ENCODE results near the gene ARID1A. TPM values are rescaled to one million over a fixed set of nuclear protein-coding genes. Genes with fewer than 3 reads are reported as not detected.

The ARID1A gene
- total RNA-seq, 4 donors from 2014 or later, result 49.6 to 90.0 (median 54.3) TPM

GRCh38 chr1:26727476-26727875 is 31.7 kb downstream of the ARID1A start:
- Histone ChIP-seq H3K9me3 (no peaks in the 10 kb centered on the region), H3K27ac (peak overlapping the region in 1 of 4 donors; percentile 20), H3K4me1 (peaks cover 0 to 78% (median 51%) of the 10 kb centered on the region in 4 donors), H3K27me3 (no peaks in the 10 kb centered on the region), H3K36me3 (peaks cover under 1 to 32% (median 7%) of the 10 kb centered on the region in 3 donors), H3K4me3 (no peak overlapping the region)
- no peak for DNase-seq (ENCODE audit: low spot score in 2 of 2)
- no peak for TF ChIP-seq POLR2A (IDR thresholded peaks at IDR 0.05)
- TF ChIP-seq CTCF (IDR thresholded peaks at IDR 0.05), result no peak
- no peak for TF ChIP-seq EP300 (IDR thresholded peaks at IDR 0.05)

GRCh38 chr1:26728645-26729044 is 32.8 kb downstream of the ARID1A start:
- H3K9me3 ChIP-seq, result no peaks in the 10 kb centered on the region
- peaks cover 0 to 78% (median 49%) of the 10 kb centered on the region in 4 donors for H3K4me1 ChIP-seq
- 95 to 100% methylated on average over 1 of the region's 1 CpG for WGBS, 2 donors
- H3K4me3 ChIP-seq, result no peak overlapping the region
- H3K27ac ChIP-seq, result no peak overlapping the region
- H3K27me3 ChIP-seq, result no peaks in the 10 kb centered on the region
- no peak for TF ChIP-seq POLR2A (IDR thresholded peaks at IDR 0.05)
- no peak for TF ChIP-seq EP300 (IDR thresholded peaks at IDR 0.05)
- no peak for TF ChIP-seq CTCF (IDR thresholded peaks at IDR 0.05)
- peaks cover 5 to 44% (median 7%) of the 10 kb centered on the region in 3 donors for H3K36me3 ChIP-seq
- no peak for DNase-seq (ENCODE audit: low spot score in 2 of 2)

GRCh38 chr1:26729633-26730032 is 33.8 kb downstream of the ARID1A start:
- H3K27me3 ChIP-seq, result no peaks in the 10 kb centered on the region
- H3K4me3 ChIP-seq, result no peak overlapping the region
- WGBS, 2 donors, result 89 to 93% methylated on average over 9 to 12 of the region's 12 CpGs
- peaks cover 5 to 46% (median 7%) of the 10 kb centered on the region in 3 donors for H3K36me3 ChIP-seq
- H3K9me3 ChIP-seq, result no peaks in the 10 kb centered on the region
- no peak overlapping the region for H3K27ac ChIP-seq
- TF ChIP-seq CTCF (IDR thresholded peaks at IDR 0.05) (no peak), EP300 (IDR thresholded peaks at IDR 0.05) (no peak), POLR2A (IDR thresholded peaks at IDR 0.05) (no peak)
- peaks cover 0 to 78% (median 48%) of the 10 kb centered on the region in 4 donors for H3K4me1 ChIP-seq
- DNase-seq (ENCODE audit: low spot score in 2 of 2), result no peak

- H3K27ac ChIP-seq, result no peak overlapping the region
- H3K27me3 ChIP-seq, result no peaks in the 10 kb centered on the region
- WGBS, 2 donors, result 65 to 67% methylated on average over 2 of the region's 2 CpGs
- no peak for DNase-seq (ENCODE audit: low spot score in 2 of 2)
- H3K9me3 ChIP-seq, result no peaks in the 10 kb centered on the region
- H3K4me1 ChIP-seq, result peaks cover 0 to 78% (median 47%) of the 10 kb centered on the region in 4 donors
- H3K4me3 ChIP-seq, result no peak overlapping the region
- TF ChIP-seq EP300 (IDR thresholded peaks at IDR 0.05) (no peak), CTCF (IDR thresholded peaks at IDR 0.05) (no peak), POLR2A (IDR thresholded peaks at IDR 0.05) (no peak)
- peaks cover 5 to 52% (median 7%) of the 10 kb centered on the region in 3 donors for H3K36me3 ChIP-seq
Observed at GRCh38 chr1:26730695-26731094, 34.9 kb downstream of the ARID1A start.

GRCh38 chr1:26731233-26731902 is 35.6 kb downstream of the ARID1A start:
- no peak for DNase-seq (ENCODE audit: low spot score in 2 of 2)
- WGBS, 2 donors, result 84 to 89% methylated on average over 11 of the region's 11 CpGs
- peaks cover 5 to 58% (median 7%) of the 10 kb centered on the region in 3 donors for H3K36me3 ChIP-seq
- TF ChIP-seq EP300 (IDR thresholded peaks at IDR 0.05), result no peak
- TF ChIP-seq POLR2A (IDR thresholded peaks at IDR 0.05), result no peak
- TF ChIP-seq CTCF (IDR thresholded peaks at IDR 0.05), result no peak
- H3K4me1 ChIP-seq, result peaks cover 0 to 74% (median 41%) of the 10 kb centered on the region in 4 donors
- H3K27me3 ChIP-seq, result no peaks in the 10 kb centered on the region
- H3K9me3 ChIP-seq, result no peaks in the 10 kb centered on the region
- no peak overlapping the region for H3K27ac ChIP-seq
- H3K4me3 ChIP-seq, result no peak overlapping the region
